ENCODE measurements around the gene DIAPH2.
A peak's percentile ranks its signal among the peaks of the same experiment; 100 is the strongest.
"Not testable (repeated sequence)": the region's sequence is repeated elsewhere in the genome, so short reads cannot be mapped to it uniquely, and the experiment has no call there.

Gene DIAPH2

GRCh38 chrX:96835660-96836289 is 151.1 kb downstream of the DIAPH2 start:
- H3K4me3 ChIP-seq (ENCODE audit: control insufficient read depth, low read depth, low read length) = no peak overlapping the region
- TF ChIP-seq CTCF (conservative IDR thresholded peaks at IDR 0.05; ENCODE audit: control insufficient read depth, insufficient read depth, low read depth, low read length) = no peak
- DNase-seq (ENCODE audit: low read depth) = no peak

GRCh38 chrX:96837808-96838207 is 153.2 kb downstream of the DIAPH2 start:
- no peak for TF ChIP-seq CTCF (conservative IDR thresholded peaks at IDR 0.05; ENCODE audit: control insufficient read depth, insufficient read depth, low read depth, low read length)
- peak; percentile 10 for DNase-seq (ENCODE audit: low read depth)
- no peak overlapping the region for H3K4me3 ChIP-seq (ENCODE audit: control insufficient read depth, low read depth, low read length)

- H3K4me3 ChIP-seq (ENCODE audit: control insufficient read depth, low read depth, low read length) = no peak overlapping the region
- TF ChIP-seq CTCF (conservative IDR thresholded peaks at IDR 0.05; ENCODE audit: control insufficient read depth, insufficient read depth, low read depth, low read length) = no peak
- DNase-seq (ENCODE audit: low read depth) = no peak
Observed at GRCh38 chrX:96838537-96838936, 153.9 kb downstream of the DIAPH2 start.

- no peak for DNase-seq (ENCODE audit: low read depth)
- no peak for TF ChIP-seq CTCF (conservative IDR thresholded peaks at IDR 0.05; ENCODE audit: control insufficient read depth, insufficient read depth, low read depth, low read length)
- H3K4me3 ChIP-seq (ENCODE audit: control insufficient read depth, low read depth, low read length) = no peak overlapping the region
Observed at GRCh38 chrX:96841325-96841724, 156.7 kb downstream of the DIAPH2 start.

- H3K4me3 ChIP-seq (ENCODE audit: control insufficient read depth, low read depth, low read length); DNase-seq (ENCODE audit: low read depth): not testable (repeated sequence)
Observed at GRCh38 chrX:96841866-96842265, 157.2 kb downstream of the DIAPH2 start.

- TF ChIP-seq CTCF (conservative IDR thresholded peaks at IDR 0.05; ENCODE audit: control insufficient read depth, insufficient read depth, low read depth, low read length) = no peak
- no peak overlapping the region for H3K4me3 ChIP-seq (ENCODE audit: control insufficient read depth, low read depth, low read length)
- no peak for DNase-seq (ENCODE audit: low read depth)
Observed at GRCh38 chrX:96843566-96843965, 158.9 kb downstream of the DIAPH2 start.

GRCh38 chrX:96846841-96847240 is 162.2 kb downstream of the DIAPH2 start:
- no peak overlapping the region for H3K4me3 ChIP-seq (ENCODE audit: control insufficient read depth, low read depth, low read length)
- TF ChIP-seq CTCF (conservative IDR thresholded peaks at IDR 0.05; ENCODE audit: control insufficient read depth, insufficient read depth, low read depth, low read length) = no peak
- no peak for DNase-seq (ENCODE audit: low read depth)

GRCh38 chrX:96859422-96859821 is 174.8 kb downstream of the DIAPH2 start:
- DNase-seq (ENCODE audit: low read depth); H3K4me3 ChIP-seq (ENCODE audit: control insufficient read depth, low read depth, low read length): not testable (repeated sequence)
